Pancreas (tissue), 10 donors: Measurements from ENCODE around the gene FAM168A. TPM values are rescaled to one million over a fixed set of nuclear protein-coding genes. Genes with fewer than 3 reads are reported as not detected.
A peak's percentile ranks its signal among the peaks of the same experiment; 100 is the strongest.

Source experiments
- ATAC-seq, 4 donors: fragments of 200-7000 bp; cut with Tn5 transposase; one replicate each; pipeline versions ENCODE4 v1.8.0 to v1.9.1; 2020; ENCODE audit warnings: mild to moderate bottlenecking in 4 of 4, moderate library complexity in 4 of 4
- DNase-seq, 6 donors: peaks; one replicate each; pipeline ENCODE4 v3.0.0-alpha.2; 2020
- FAIRE-seq: peaks from 2 replicates; lab custom pipeline; 2012; peaks lifted over from hg19 to GRCh38; lab: Jason Lieb, UNC
- H3K27ac ChIP-seq, 4 donors: fragments of 200-600 bp; sonication (generic); 1 replicate in 3 of 4; 2 replicates in 1 of 4; pipeline versions ENCODE4 v1.5.0 to v1.8.0; 2020
- H3K27me3 ChIP-seq, 4 donors: fragments of 200-600 bp; one replicate each; pipeline ENCODE4 v1.8.0; 2021
- H3K36me3 ChIP-seq, 3 donors: fragments of 200-600 bp; sonication (generic) in 1 of 3; one replicate each; pipeline versions ENCODE4 v1.5.0 to v1.8.0; 2020 to 2021
- H3K4me1 ChIP-seq, 3 donors: fragments of 200-600 bp; one replicate each; pipeline ENCODE4 v1.8.0; 2021
- H3K4me3 ChIP-seq, 4 donors: fragments of 200-600 bp; sonication (generic) in 2 of 4; one replicate each; pipeline versions ENCODE4 v1.5.0 to v1.8.0; 2020 to 2021
- H3K9me3 ChIP-seq, 4 donors: fragments of 200-600 bp; one replicate each; pipeline ENCODE4 v1.8.0; 2021
- CTCF ChIP-seq, 4 donors: fragments of 200-600 bp; sonication (generic) in 3 of 4; IDR thresholded peaks; one replicate each; pipeline versions ENCODE4 v1.5.0 to v1.8.0; 2021; ENCODE audit warnings: antibody characterized with exemption in 4 of 4
- WGBS, 2 donors: extraction: QIAGEN DNeasy Blood & Tissue Kit; methylation state at CpG; one replicate each; pipeline ENCODE4 v1.1.7; 2013; 5-methylcytosine and 5-hydroxymethylcytosine counted together
- intact Hi-C, 3 donors: fragments of 100-400 bp; cut with DNase I; formaldehyde crosslinking; loops; one replicate each; pipeline versions ENCODE4 v1.11.1 to v1.14.2; 2022
- polyA plus RNA-seq, 2 donors: library from polyadenylated mRNA; stranded (reverse); fragments of 200-250 nt; gene quantifications; one replicate each; pipeline ENCODE4 v1.2.3, GENCODE V29; 2013
- total RNA-seq, 6 donors: library from RNA; stranded (reverse); fragmentation: NEBNext Ultra II Directional in 4 of 6; extraction: Animal tissue kit (Norgen Biotek cat#: 25700) in 4 of 6; gene quantifications; one replicate each; pipeline versions ENCODE4 v1.2.1 to v1.2.4, GENCODE V29; 2021 to 2023
- donor health status: healthy with polysubstance abuse.
- donor health status: DM: no; HTN: no; CAD: no; lungs with moderate emphysema.
- donor health status: DM: no; HTN: no; CAD: no.
- donor health status: control.
- donor health status: control.
- donor health status: Bipolar disorder and iron deficiency.
- donor health status: DM: yes; HTN: yes; CAD: no.
- donor health status: DM: no; HTN: no; CAD: no.
- donor health status: DM: no; HTN: no; CAD: no.
- donor health status: DM: yes; HTN: yes; CAD: no.

Gene FAM168A
- total and polyA plus RNA-seq, 8 donors = 4.9 to 22.5 (median 13.4) TPM

- Histone ChIP-seq H3K27ac (no peak overlapping the region), H3K4me1 (no peaks in the 10 kb centered on the region), H3K9me3 (no peaks in the 10 kb centered on the region), H3K4me3 (no peak overlapping the region), H3K27me3 (no peaks in the 10 kb centered on the region), H3K36me3 (peaks cover 0 to 9% (median 2%) of the 10 kb centered on the region in 3 donors)
- no peak for TF ChIP-seq CTCF (IDR thresholded peaks at IDR 0.05)
- 84 to 89% methylated on average over 19 of the region's 19 CpGs for WGBS, 2 donors
- intact Hi-C loops = loop anchor here in 1 of 3 donors (5.0 kb wide), 1 partner anchor 32 kb away; no protein-coding TSS in a partner anchor
- FAIRE-seq (no peak), DNase-seq (peak in 1 of 6 donors; percentile 49), ATAC-seq (peak in 3 of 4 donors; percentile 14 to 38 (median 17))
These were observed 237.8 kb downstream of the FAM168A start for GRCh38 chr11:73359930-73360742.

GRCh38 chr11:73359341-73359740 lies 238.6 kb downstream of the FAM168A start:
- DNase-seq (no peak), FAIRE-seq (no peak), ATAC-seq (peak in 3 of 4 donors; percentile 36 to 59 (median 36))
- Histone ChIP-seq H3K4me1 (no peaks in the 10 kb centered on the region), H3K36me3 (peaks cover 0 to 9% (median 2%) of the 10 kb centered on the region in 3 donors), H3K27ac (no peak overlapping the region), H3K4me3 (no peak overlapping the region), H3K27me3 (no peaks in the 10 kb centered on the region), H3K9me3 (no peaks in the 10 kb centered on the region)
- intact Hi-C loops = loop anchor here in 1 of 3 donors (5.0 kb wide), 1 partner anchor 33 kb away; no protein-coding TSS in a partner anchor
- WGBS, 2 donors = 78 to 81% methylated on average over 11 of the region's 11 CpGs
- TF ChIP-seq CTCF (IDR thresholded peaks at IDR 0.05) = no peak

- no peak for TF ChIP-seq CTCF (IDR thresholded peaks at IDR 0.05)
- H3K4me3 ChIP-seq = no peak overlapping the region
- FAIRE-seq (no peak), DNase-seq (no peak), ATAC-seq (no peak)
- H3K27ac ChIP-seq = no peak overlapping the region
- intact Hi-C loops = loop anchor here in 1 of 3 donors (5.0 kb wide), 1 partner anchor 34 kb away; no protein-coding TSS in a partner anchor
- H3K9me3 ChIP-seq = no peaks in the 10 kb centered on the region
- 78 to 80% methylated on average over 5 of the region's 5 CpGs for WGBS, 2 donors
- peaks cover 0 to 9% (median 2%) of the 10 kb centered on the region in 3 donors for H3K36me3 ChIP-seq
- H3K4me1 ChIP-seq = no peaks in the 10 kb centered on the region
- H3K27me3 ChIP-seq = no peaks in the 10 kb centered on the region
These were observed 239.8 kb downstream of the FAM168A start for GRCh38 chr11:73358071-73358470.

GRCh38 chr11:73356979-73357860 lies 240.7 kb downstream of the FAM168A start:
- no peak for ATAC-seq
- intact Hi-C loops = loop anchor here in 1 of 3 donors (5.0 kb wide), 1 partner anchor 35 kb away; no protein-coding TSS in a partner anchor
- WGBS, 2 donors = 90 to 92% methylated on average over 22 of the region's 22 CpGs
- Histone ChIP-seq H3K27ac (no peak overlapping the region), H3K27me3 (no peaks in the 10 kb centered on the region), H3K4me1 (no peaks in the 10 kb centered on the region), H3K36me3 (peaks cover 0 to 3% (median 2%) of the 10 kb centered on the region in 3 donors), H3K4me3 (no peak overlapping the region), H3K9me3 (no peaks in the 10 kb centered on the region)
- no peak for FAIRE-seq
- no peak for TF ChIP-seq CTCF (IDR thresholded peaks at IDR 0.05)
- no peak for DNase-seq
